Body of pancreas (tissue), 4 donors: ENCODE measurements around the gene TMED4. TPM values are rescaled to one million over a fixed set of nuclear protein-coding genes. Genes with fewer than 3 reads are reported as not detected.

Experiments
- ATAC-seq: fragments of 150-250 bp; one replicate; pipeline ENCODE4 v1.9.1; 2016
- DNase-seq, 4 donors: peaks; one replicate each; pipeline ENCODE4 v3.0.0-alpha.2; 2019
- H3K27ac ChIP-seq, 4 donors: fragments of 200-600 bp; sonication (generic); 1 replicate in 3 of 4; 2 replicates in 1 of 4; pipeline versions ENCODE4 v1.5.1 to v1.6.1; 2016 to 2019; ENCODE audit warnings: mild to moderate bottlenecking in 1 of 4, mixed read lengths in 1 of 4, moderate library complexity in 1 of 4
- H3K27me3 ChIP-seq, 2 donors: fragments of 200-600 bp; sonication (generic); one replicate each; pipeline ENCODE4 v1.6.0; 2016; ENCODE audit warnings: mild to moderate bottlenecking in 1 of 2
- H3K36me3 ChIP-seq, 2 donors: fragments of 200-600 bp; sonication (generic); replicated peaks in 1 of 2; 2 replicates each; pipeline ENCODE4 v1.5.1; 2016; ENCODE audit warnings: low read depth in 2 of 2; ENCODE audit not compliant: insufficient read depth in 1 of 2
- H3K4me1 ChIP-seq: fragments of 200-600 bp; sonication (generic); one replicate; pipeline ENCODE4 v1.6.0; 2016
- H3K4me3 ChIP-seq, 2 donors: fragments of 200-600 bp; sonication (generic); 1 replicate in 1 of 2; 2 replicates in 1 of 2; pipeline ENCODE4 v1.5.1; 2016 to 2019
- H3K9me3 ChIP-seq, 3 donors: fragments of 200-600 bp; sonication (generic); 1 replicate in 2 of 3; 2 replicates in 1 of 3; pipeline ENCODE4 v1.5.1; 2016
- CTCF ChIP-seq, 7 experiments: fragments of 450-650 bp in 4 of 7; fragments of 200-600 bp in 3 of 7; sonication (generic) in 3 of 7; IDR thresholded peaks; one replicate each; pipeline ENCODE4 v1.5.1; 2016 to 2019; ENCODE audit warnings: antibody characterized with exemption in 7 of 7
- POLR2A ChIP-seq, 3 donors: fragments of 450-650 bp; IDR thresholded peaks; one replicate each; pipeline ENCODE4 v1.6.1; 2016; ENCODE audit warnings: antibody characterized with exemption in 3 of 3, mild to moderate bottlenecking in 2 of 3
- WGBS, 2 donors: methylation state at CpG; one replicate each; pipeline ENCODE4 v1.1.5; 2017; 5-methylcytosine and 5-hydroxymethylcytosine counted together
- intact Hi-C: fragments of 100-400 bp; cut with DNase I; formaldehyde crosslinking; loops from one replicate; pipeline ENCODE4 v1.15.1; 2023
- total RNA-seq, 2 donors: library from RNA; depleted of rRNA; stranded (reverse); fragments of >200 nt; gene quantifications; one replicate each; pipeline ENCODE4 v1.1.0, GENCODE V29; 2016

TMED4 gene
- total RNA-seq, 2 donors from 2014 or later = 52.4 to 65.6 TPM

GRCh38 chr7:44617225-44617890 is 35.3 kb upstream of the TMED4 start:
- intact Hi-C loops = no loop called here
- Histone ChIP-seq H3K9me3 (no peaks in the 10 kb centered on the region), H3K4me1 (peaks cover 29% of the 10 kb centered on the region), H3K36me3 (no peaks in the 10 kb centered on the region), H3K4me3 (no peak overlapping the region), H3K27ac (no peak overlapping the region), H3K27me3 (no peaks in the 10 kb centered on the region)
- 50 to 67% methylated on average over 2 of the region's 2 CpGs for WGBS, 2 donors
- TF ChIP-seq POLR2A (IDR thresholded peaks at IDR 0.05) = no peak
- TF ChIP-seq CTCF (IDR thresholded peaks at IDR 0.05) = no peak
- ATAC-seq (no peak), DNase-seq (no peak)

- H3K36me3 ChIP-seq = no peaks in the 10 kb centered on the region
- ATAC-seq (no peak), DNase-seq (no peak)
- no peaks in the 10 kb centered on the region for H3K27me3 ChIP-seq
- H3K9me3 ChIP-seq = no peaks in the 10 kb centered on the region
- H3K27ac ChIP-seq = no peak overlapping the region
- H3K4me1 ChIP-seq = peaks cover 21% of the 10 kb centered on the region
- intact Hi-C loops = no loop called here
- H3K4me3 ChIP-seq = no peak overlapping the region
- TF ChIP-seq POLR2A (IDR thresholded peaks at IDR 0.05) (no peak), CTCF (IDR thresholded peaks at IDR 0.05) (no peak)
- WGBS, 2 donors = 86% methylated on average over 12 of the region's 12 CpGs
These were observed 34.5 kb upstream of the TMED4 start for GRCh38 chr7:44616545-44616944.

- H3K4me3 ChIP-seq = no peak overlapping the region
- no peaks in the 10 kb centered on the region for H3K36me3 ChIP-seq
- H3K4me1 ChIP-seq = peaks cover 15% of the 10 kb centered on the region
- H3K27ac ChIP-seq = peak overlapping the region in 2 of 4 donors; percentile 10 to 59
- ATAC-seq (no peak), DNase-seq (no peak)
- no peaks in the 10 kb centered on the region for H3K9me3 ChIP-seq
- WGBS, 2 donors = 82 to 92% methylated on average over 5 of the region's 5 CpGs
- H3K27me3 ChIP-seq = no peaks in the 10 kb centered on the region
- TF ChIP-seq POLR2A (IDR thresholded peaks at IDR 0.05) (no peak), CTCF (IDR thresholded peaks at IDR 0.05) (no peak)
- intact Hi-C loops = no loop called here
These were observed 33.8 kb upstream of the TMED4 start for GRCh38 chr7:44615793-44616192.

GRCh38 chr7:44615149-44615611 is 33.1 kb upstream of the TMED4 start:
- no peak for TF ChIP-seq CTCF (IDR thresholded peaks at IDR 0.05)
- TF ChIP-seq POLR2A (IDR thresholded peaks at IDR 0.05) = no peak
- no peaks in the 10 kb centered on the region for H3K9me3 ChIP-seq
- H3K27me3 ChIP-seq = no peaks in the 10 kb centered on the region
- intact Hi-C loops = no loop called here
- peak in 1 of 4 donors; percentile 53 for DNase-seq
- no peaks in the 10 kb centered on the region for H3K36me3 ChIP-seq
- no peak overlapping the region for H3K4me3 ChIP-seq
- H3K4me1 ChIP-seq = peaks cover 15% of the 10 kb centered on the region
- peak overlapping the region in 2 of 4 donors; percentile 10 to 59 for H3K27ac ChIP-seq
- ATAC-seq = peak; percentile 40
- 51 to 66% methylated on average over 2 of the region's 2 CpGs for WGBS, 2 donors

GRCh38 chr7:44609829-44610228 is 27.8 kb upstream of the TMED4 start:
- H3K4me1 ChIP-seq = peaks cover 25% of the 10 kb centered on the region
- 77 to 96% methylated on average over 3 of the region's 3 CpGs for WGBS, 2 donors
- H3K27ac ChIP-seq = no peak overlapping the region
- ATAC-seq (no peak), DNase-seq (no peak)
- H3K36me3 ChIP-seq = no peaks in the 10 kb centered on the region
- H3K4me3 ChIP-seq = no peak overlapping the region
- no peak for TF ChIP-seq POLR2A (IDR thresholded peaks at IDR 0.05)
- no peak for TF ChIP-seq CTCF (IDR thresholded peaks at IDR 0.05)
- intact Hi-C loops = loop anchor here (10.0 kb wide), 1 partner anchor 135 kb away; the partner anchor contains the start of gene ZMIZ2
- H3K27me3 ChIP-seq = no peaks in the 10 kb centered on the region
- H3K9me3 ChIP-seq = no peaks in the 10 kb centered on the region
